OCI-LY7 (cell line): Measurements from ENCODE around the gene SMIM10L2A. TPM values are rescaled to one million over a fixed set of nuclear protein-coding genes. Genes with fewer than 3 reads are reported as not detected.

ENCODE experiments used
- BruUV-seq: library from RNA; stranded (reverse); fragments of 400-500 nt; replicated peaks from 2 replicates; lab custom pipeline; 2021; lab: Mats Ljungman, UMichigan
- CTCF ChIA-PET: fragments of 300-600 bp; sonication (Branson Sonifier 250); formaldehyde crosslinking; loops from one replicate; lab custom pipeline; 2022; ENCODE audit warnings: antibody characterized with exemption; ENCODE audit not compliant: unreplicated experiment; lab: Charles Lee
- POLR2A ChIA-PET: fragments of 300-600 bp; sonication (Branson Sonifier 250); formaldehyde crosslinking; loops from one replicate; lab custom pipeline; 2022; ENCODE audit warnings: antibody characterized with exemption; lab: Charles Lee
- DNase-seq: peaks from one replicate; pipeline ENCODE4 v3.0.0-alpha.2; 2015; ENCODE audit warnings: low spot score
- H2AFZ ChIP-seq: fragments of 200-600 bp; sonication (generic), shearing (Covaris generic); 2 replicates; pipeline ENCODE4 v1.6.1; 2014; ENCODE audit warnings: mild to moderate bottlenecking, antibody characterized with exemption, low read length, moderate library complexity
- H3K27ac ChIP-seq: fragments of 200-600 bp; sonication (generic); 2 replicates; pipeline ENCODE4 v1.5.1; 2014; ENCODE audit warnings: mixed run types, low read depth, mild to moderate bottlenecking, moderate library complexity, low read length, inconsistent platforms; ENCODE audit not compliant: poor library complexity, severe bottlenecking
- H3K36me3 ChIP-seq: fragments of 200-600 bp; sonication (generic); 2 replicates; pipeline ENCODE4 v1.6.1; 2014; ENCODE audit warnings: mild to moderate bottlenecking, antibody characterized with exemption, low read length, moderate library complexity, mixed read lengths; ENCODE audit not compliant: insufficient read depth
- H3K4me1 ChIP-seq: fragments of 200-600 bp; sonication (generic); 2 replicates; pipeline ENCODE4 v1.5.1; 2014; ENCODE audit warnings: mild to moderate bottlenecking, low read length; ENCODE audit not compliant: insufficient read depth, poor library complexity, severe bottlenecking
- H3K4me2 ChIP-seq: fragments of 200-600 bp; sonication (generic); 2 replicates; pipeline ENCODE4 v1.6.1; 2014; ENCODE audit warnings: mild to moderate bottlenecking, low read length
- H3K4me3 ChIP-seq: fragments of 200-600 bp; sonication (generic); 2 replicates; pipeline ENCODE4 v1.5.1; 2014; ENCODE audit warnings: mild to moderate bottlenecking, low read depth, low read length; ENCODE audit not compliant: poor library complexity, severe bottlenecking
- H3K79me2 ChIP-seq: fragments of 200-600 bp; sonication (generic); 2 replicates; pipeline ENCODE4 v1.6.1; 2016; ENCODE audit warnings: low read depth, mild to moderate bottlenecking, low read length, moderate library complexity, mixed read lengths; ENCODE audit not compliant: insufficient read depth
- H3K9me2 ChIP-seq: fragments of 200-600 bp; sonication (generic); 2 replicates; pipeline ENCODE4 v1.6.1; 2016; ENCODE audit warnings: mild to moderate bottlenecking, low read length, mixed read lengths; ENCODE audit not compliant: insufficient read depth
- H3K9me3 ChIP-seq: fragments of 200-600 bp; sonication (generic); 2 replicates; pipeline ENCODE4 v1.6.1; 2014; ENCODE audit warnings: mild to moderate bottlenecking, mixed run types, low read length, mixed read lengths
- H4K20me1 ChIP-seq: fragments of 200-600 bp; sonication (generic); 2 replicates; pipeline ENCODE4 v1.6.1; 2014; ENCODE audit warnings: mild to moderate bottlenecking, antibody characterized with exemption, low read length, moderate library complexity, mixed read lengths; ENCODE audit not compliant: insufficient read depth
- EZH2phosphoT487 ChIP-seq: fragments of 200-600 bp; sonication (generic); IDR thresholded peaks from 2 replicates; pipeline ENCODE4 v1.6.1; 2018; ENCODE audit warnings: low read depth, borderline replicate concordance, mild to moderate bottlenecking, mixed run types, antibody characterized with exemption, low read length, moderate library complexity, mixed read lengths
- intact Hi-C: fragments of 100-400 bp; cut with micrococcal nuclease; formaldehyde crosslinking; loops from one replicate; pipeline ENCODE4 v1.10.0; 2022; ENCODE audit not compliant: unreplicated experiment
- total RNA-seq, 2 experiments: library from RNA; depleted of rRNA in 1 of 2; stranded (reverse); fragments of >200 nt in 1 of 2; shearing (Covaris generic) in 1 of 2; gene quantifications; 2 replicates each; pipeline ENCODE4 v1.2.3, GENCODE V29; 2014 to 2022
- TF ChIP-seq, protein P1 (sequence below): fragments of 200-600 bp; sonication (generic); conservative IDR thresholded peaks from 2 replicates; pipeline ENCODE4 v1.5.1; 2014; ENCODE audit warnings: mild to moderate bottlenecking, antibody characterized with exemption, low read length, moderate library complexity, mixed read lengths

Gene SMIM10L2A
- total RNA-seq, 2 experiments from 2014 or later = 0.19 TPM; not detected in 1

GRCh38 chrX:135410861-135411627 lies 10.7 kb upstream of the SMIM10L2A start:
- intact Hi-C loops = no loop called here
- Histone ChIP-seq H3K9me2 (no peaks in the 10 kb centered on the region), H3K4me3 (no peak overlapping the region), H3K4me2 (no peak overlapping the region), H3K27ac (no peak overlapping the region), H3K4me1 (no peaks in the 10 kb centered on the region), H3K79me2 (no peaks in the 10 kb centered on the region), H3K9me3 (no peaks in the 10 kb centered on the region), H3K36me3 (no peaks in the 10 kb centered on the region), H4K20me1 (no peaks in the 10 kb centered on the region), H2AFZ (no peak overlapping the region)
- ChIA-PET CTCF (no interaction called here), POLR2A (no interaction called here)
- BruUV-seq = no TSS peak
- no peak for DNase-seq
- TF ChIP-seq, protein P1, sequence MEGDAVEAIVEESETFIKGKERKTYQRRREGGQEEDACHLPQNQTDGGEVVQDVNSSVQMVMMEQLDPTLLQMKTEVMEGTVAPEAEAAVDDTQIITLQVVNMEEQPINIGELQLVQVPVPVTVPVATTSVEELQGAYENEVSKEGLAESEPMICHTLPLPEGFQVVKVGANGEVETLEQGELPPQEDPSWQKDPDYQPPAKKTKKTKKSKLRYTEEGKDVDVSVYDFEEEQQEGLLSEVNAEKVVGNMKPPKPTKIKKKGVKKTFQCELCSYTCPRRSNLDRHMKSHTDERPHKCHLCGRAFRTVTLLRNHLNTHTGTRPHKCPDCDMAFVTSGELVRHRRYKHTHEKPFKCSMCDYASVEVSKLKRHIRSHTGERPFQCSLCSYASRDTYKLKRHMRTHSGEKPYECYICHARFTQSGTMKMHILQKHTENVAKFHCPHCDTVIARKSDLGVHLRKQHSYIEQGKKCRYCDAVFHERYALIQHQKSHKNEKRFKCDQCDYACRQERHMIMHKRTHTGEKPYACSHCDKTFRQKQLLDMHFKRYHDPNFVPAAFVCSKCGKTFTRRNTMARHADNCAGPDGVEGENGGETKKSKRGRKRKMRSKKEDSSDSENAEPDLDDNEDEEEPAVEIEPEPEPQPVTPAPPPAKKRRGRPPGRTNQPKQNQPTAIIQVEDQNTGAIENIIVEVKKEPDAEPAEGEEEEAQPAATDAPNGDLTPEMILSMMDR = no peak
- TF ChIP-seq EZH2phosphoT487 = no peak

DNA sequence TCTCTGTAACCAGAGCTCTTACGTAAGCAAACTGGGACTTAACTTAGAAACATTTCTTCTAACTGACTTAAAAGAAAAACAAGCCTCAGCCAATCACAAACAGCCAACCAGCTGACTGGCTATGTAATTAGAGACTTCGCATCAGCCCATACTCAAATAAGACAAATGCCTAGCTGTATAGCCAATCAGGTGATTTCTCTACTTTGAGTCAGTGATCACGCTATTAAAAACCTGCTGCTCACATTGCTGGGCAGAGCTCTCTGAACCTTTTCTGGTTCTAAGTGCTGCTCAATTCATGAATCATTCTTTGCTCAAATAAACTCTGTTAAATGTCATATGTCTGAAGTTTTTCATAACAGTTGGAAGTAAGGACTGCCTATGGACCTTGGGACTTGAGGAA lies 9.9 kb upstream of the SMIM10L2A start:
- intact Hi-C loops = no loop called here
- Histone ChIP-seq H3K4me1 (no peaks in the 10 kb centered on the region), H3K4me3 (no peak overlapping the region), H3K9me2 (no peaks in the 10 kb centered on the region), H3K79me2 (no peaks in the 10 kb centered on the region), H3K36me3 (no peaks in the 10 kb centered on the region), H3K4me2 (no peak overlapping the region), H3K27ac (no peak overlapping the region), H3K9me3 (no peaks in the 10 kb centered on the region), H2AFZ (no peak overlapping the region), H4K20me1 (no peaks in the 10 kb centered on the region)
- ChIA-PET CTCF (no interaction called here), POLR2A (no interaction called here)
- TF ChIP-seq, protein P1 = no peak
- no peak for TF ChIP-seq EZH2phosphoT487
- no peak for DNase-seq
- BruUV-seq = no TSS peak

DNA sequence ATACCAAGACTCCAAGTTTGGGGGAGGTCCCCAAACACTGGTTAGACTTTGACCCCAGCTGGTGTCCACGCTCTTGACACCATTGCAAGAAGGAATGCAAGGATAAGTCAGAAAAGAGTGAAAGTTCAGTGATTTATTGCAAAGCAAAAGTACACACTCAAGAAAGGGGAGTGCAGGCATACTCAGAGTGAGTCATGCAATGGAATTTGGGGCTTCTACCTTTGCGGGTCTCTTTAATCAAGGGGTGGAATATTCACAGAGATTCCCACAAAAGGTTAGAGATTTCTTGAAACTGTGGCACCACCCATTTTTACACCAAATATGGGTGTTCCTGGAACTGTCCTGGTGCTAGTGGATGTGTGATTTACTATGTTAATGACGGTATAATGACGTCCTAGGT lies 5.2 kb upstream of the SMIM10L2A start:
- H3K27ac ChIP-seq = no peak overlapping the region
- intact Hi-C loops = no loop called here
- no peak overlapping the region for H2AFZ ChIP-seq
- no TSS peak for BruUV-seq
- ChIA-PET CTCF (no interaction called here), POLR2A (no interaction called here)
- no peak overlapping the region for H3K4me2 ChIP-seq
- H3K4me3 ChIP-seq = no peak overlapping the region
- no peaks in the 10 kb centered on the region for H4K20me1 ChIP-seq
- TF ChIP-seq EZH2phosphoT487 = no peak
- TF ChIP-seq, protein P1 = no peak
- H3K79me2 ChIP-seq = no peaks in the 10 kb centered on the region
- no peaks in the 10 kb centered on the region for H3K9me3 ChIP-seq
- H3K9me2 ChIP-seq = no peaks in the 10 kb centered on the region
- DNase-seq = no peak
- H3K36me3 ChIP-seq = no peaks in the 10 kb centered on the region
- H3K4me1 ChIP-seq = no peaks in the 10 kb centered on the region
